Activated naive CD4-positive, alpha-beta T cell treated with anti-CD3 and anti-CD28 coated beads, Interleukin-2, amount 10 ng/mL, durations not matched to agents 7 days and 5 days (primary cell): Measurements from ENCODE around the gene CCDC127.
A peak's percentile ranks its signal among the peaks of the same experiment; 100 is the strongest.
"Not testable (repeated sequence)": the region's sequence is repeated elsewhere in the genome, so short reads cannot be mapped to it uniquely, and the experiment has no call there.

Experiments used
- CTCF ChIA-PET: fragments of 350-600 bp; sonication (Branson Sonifier 250); formaldehyde crosslinking; loops from one replicate; lab custom pipeline; 2021; ENCODE audit warnings: antibody characterized with exemption; lab: Charles Lee
- DNase-seq: peaks from one replicate; pipeline ENCODE4 v3.0.0-alpha.2; 2020
- H3K27ac Mint-ChIP-seq: one replicate; pipeline ENCODE4 v1.8.0; 2021; ENCODE audit warnings: mild to moderate bottlenecking, moderate library complexity, mixed read lengths
- H3K27me3 Mint-ChIP-seq: one replicate; pipeline ENCODE4 v1.8.0; 2021; ENCODE audit warnings: mild to moderate bottlenecking, mixed read lengths
- H3K36me3 Mint-ChIP-seq: one replicate; pipeline ENCODE4 v1.8.0; 2021; ENCODE audit warnings: mixed read lengths
- H3K4me1 Mint-ChIP-seq: one replicate; pipeline ENCODE4 v1.8.0; 2021; ENCODE audit warnings: mixed read lengths
- H3K4me3 Mint-ChIP-seq: one replicate; pipeline ENCODE4 v1.8.0; 2021; ENCODE audit warnings: mild to moderate bottlenecking, moderate library complexity, mixed read lengths
- H3K9me3 Mint-ChIP-seq: one replicate; pipeline ENCODE4 v1.8.0; 2021; ENCODE audit warnings: mixed read lengths

CCDC127 gene

GRCh38 chr5:217494-218456, at the start of gene CCDC127, which contains the start of gene SDHA:
TSS of gene CCDC127 (minus strand) at chr5:218153. CDS start at chr5:216849, 1,304 bp downstream.
TSS of gene SDHA (plus strand) at chr5:218320. CDS start at chr5:218356, 36 bp downstream.
- Mint-ChIP-seq H3K27ac (peak within 1 kb of the TSS; percentile 97), H3K4me1 (peaks cover 55% of the 10 kb centered on the region), H3K4me3 (peak within 1 kb of the TSS; percentile 95), H3K36me3 (peaks cover 39% of the 10 kb centered on the region)
- peak; percentile 97 for DNase-seq
- CTCF ChIA-PET, result interaction anchor here (3.0 kb wide), 1 partner anchor 29 kb away, joined by 13 read pairs; no protein-coding TSS in a partner anchor
- H3K9me3 Mint-ChIP-seq, H3K27me3 Mint-ChIP-seq: not testable (repeated sequence)

GRCh38 chr5:267716-268115, 49.8 kb upstream of the CCDC127 start:
- Mint-ChIP-seq H3K27me3 (peaks cover 4% of the 10 kb centered on the region), H3K4me3 (no peak overlapping the region), H3K27ac (no peak overlapping the region), H3K36me3 (peaks cover 28% of the 10 kb centered on the region), H3K4me1 (peaks cover 21% of the 10 kb centered on the region), H3K9me3 (no peaks in the 10 kb centered on the region)
- DNase-seq, result no peak
- CTCF ChIA-PET, result no interaction called here

GRCh38 chr5:266311-267026, 48.5 kb upstream of the CCDC127 start:
- H3K27ac Mint-ChIP-seq, H3K9me3 Mint-ChIP-seq, CTCF ChIA-PET, H3K4me3 Mint-ChIP-seq, DNase-seq, H3K27me3 Mint-ChIP-seq: not testable (repeated sequence)
- Mint-ChIP-seq H3K4me1 (peaks cover 17% of the 10 kb centered on the region), H3K36me3 (peaks cover 32% of the 10 kb centered on the region)

GRCh38 chr5:264338-264737, 46.4 kb upstream of the CCDC127 start:
- CTCF ChIA-PET, result no interaction called here
- no peaks in the 10 kb centered on the region for H3K27me3 Mint-ChIP-seq
- peaks cover 5% of the 10 kb centered on the region for H3K4me1 Mint-ChIP-seq
- no peak overlapping the region for H3K4me3 Mint-ChIP-seq
- peaks cover 4% of the 10 kb centered on the region for H3K9me3 Mint-ChIP-seq
- H3K27ac Mint-ChIP-seq, result no peak overlapping the region
- peaks cover 32% of the 10 kb centered on the region for H3K36me3 Mint-ChIP-seq
- no peak for DNase-seq

GRCh38 chr5:263275-263974, 45.5 kb upstream of the CCDC127 start:
- peaks cover 36% of the 10 kb centered on the region for H3K36me3 Mint-ChIP-seq
- H3K27ac Mint-ChIP-seq, H3K4me1 Mint-ChIP-seq, H3K9me3 Mint-ChIP-seq, H3K4me3 Mint-ChIP-seq, H3K27me3 Mint-ChIP-seq, CTCF ChIA-PET, DNase-seq: not testable (repeated sequence)

GRCh38 chr5:257148-257547, 39.2 kb upstream of the CCDC127 start:
- H3K4me1 Mint-ChIP-seq, result no peaks in the 10 kb centered on the region
- H3K36me3 Mint-ChIP-seq, result peaks cover 45% of the 10 kb centered on the region
- H3K4me3 Mint-ChIP-seq, result no peak overlapping the region
- H3K27ac Mint-ChIP-seq, result no peak overlapping the region
- H3K27me3 Mint-ChIP-seq, result no peaks in the 10 kb centered on the region
- H3K9me3 Mint-ChIP-seq, result peaks cover 5% of the 10 kb centered on the region
- CTCF ChIA-PET, result no interaction called here
- DNase-seq, result no peak

- peaks cover 44% of the 10 kb centered on the region for H3K36me3 Mint-ChIP-seq
- H3K9me3 Mint-ChIP-seq, DNase-seq, CTCF ChIA-PET, H3K27me3 Mint-ChIP-seq, H3K4me3 Mint-ChIP-seq, H3K4me1 Mint-ChIP-seq: not testable (repeated sequence)
- H3K27ac Mint-ChIP-seq, result peak overlapping the region; percentile 33
These were observed 38.4 kb upstream of the CCDC127 start for GRCh38 chr5:256347-256746.

- H3K27me3 Mint-ChIP-seq, DNase-seq, H3K9me3 Mint-ChIP-seq, H3K4me3 Mint-ChIP-seq, CTCF ChIA-PET, H3K4me1 Mint-ChIP-seq, H3K27ac Mint-ChIP-seq: not testable (repeated sequence)
- H3K36me3 Mint-ChIP-seq, result peaks cover 44% of the 10 kb centered on the region
These were observed 37.2 kb upstream of the CCDC127 start for GRCh38 chr5:255116-255515.

- H3K4me3 Mint-ChIP-seq, H3K9me3 Mint-ChIP-seq, CTCF ChIA-PET, DNase-seq, H3K27ac Mint-ChIP-seq, H3K4me1 Mint-ChIP-seq, H3K27me3 Mint-ChIP-seq: not testable (repeated sequence)
- H3K36me3 Mint-ChIP-seq, result peaks cover 52% of the 10 kb centered on the region
These were observed 36.4 kb upstream of the CCDC127 start for GRCh38 chr5:254322-254721.

- no peak for DNase-seq
- Mint-ChIP-seq H3K9me3 (no peaks in the 10 kb centered on the region), H3K36me3 (peaks cover 59% of the 10 kb centered on the region), H3K4me3 (no peak overlapping the region), H3K4me1 (no peaks in the 10 kb centered on the region), H3K27me3 (no peaks in the 10 kb centered on the region), H3K27ac (no peak overlapping the region)
- CTCF ChIA-PET, result no interaction called here
These were observed 34.6 kb upstream of the CCDC127 start for GRCh38 chr5:252546-252945.

- H3K9me3 Mint-ChIP-seq, H3K27ac Mint-ChIP-seq, CTCF ChIA-PET, H3K4me3 Mint-ChIP-seq, H3K27me3 Mint-ChIP-seq, DNase-seq, H3K4me1 Mint-ChIP-seq: not testable (repeated sequence)
- peaks cover 59% of the 10 kb centered on the region for H3K36me3 Mint-ChIP-seq
These were observed 34.0 kb upstream of the CCDC127 start for GRCh38 chr5:251975-252374.

GRCh38 chr5:251538-251937, 33.6 kb upstream of the CCDC127 start:
- H3K4me3 Mint-ChIP-seq, H3K27ac Mint-ChIP-seq, DNase-seq, CTCF ChIA-PET, H3K9me3 Mint-ChIP-seq, H3K27me3 Mint-ChIP-seq, H3K4me1 Mint-ChIP-seq: not testable (repeated sequence)
- H3K36me3 Mint-ChIP-seq, result peaks cover 58% of the 10 kb centered on the region

GRCh38 chr5:251016-251415, 33.1 kb upstream of the CCDC127 start:
- H3K4me1 Mint-ChIP-seq, H3K27ac Mint-ChIP-seq, CTCF ChIA-PET, DNase-seq, H3K4me3 Mint-ChIP-seq, H3K9me3 Mint-ChIP-seq, H3K27me3 Mint-ChIP-seq: not testable (repeated sequence)
- H3K36me3 Mint-ChIP-seq, result peaks cover 57% of the 10 kb centered on the region

GRCh38 chr5:250396-250795, 32.4 kb upstream of the CCDC127 start:
- H3K4me3 Mint-ChIP-seq, DNase-seq, H3K27me3 Mint-ChIP-seq, CTCF ChIA-PET, H3K9me3 Mint-ChIP-seq, H3K4me1 Mint-ChIP-seq, H3K27ac Mint-ChIP-seq: not testable (repeated sequence)
- peaks cover 59% of the 10 kb centered on the region for H3K36me3 Mint-ChIP-seq
